IPS-18c (cell line): Measurements from ENCODE around the gene TMEM63A.

Source experiments
- H3K4me3 ChIP-seq: 2 replicates; pipeline ENCODE4 v1.7.0; 2013; ENCODE audit warnings: low read depth, mild to moderate bottlenecking, low read length, moderate library complexity; ENCODE audit not compliant: insufficient read depth
- H3K9me3 ChIP-seq: one replicate; pipeline ENCODE4 v1.6.1; 2013; ENCODE audit warnings: mild to moderate bottlenecking, low read length, moderate library complexity; ENCODE audit not compliant: control insufficient read depth, insufficient read depth

Gene TMEM63A

DNA sequence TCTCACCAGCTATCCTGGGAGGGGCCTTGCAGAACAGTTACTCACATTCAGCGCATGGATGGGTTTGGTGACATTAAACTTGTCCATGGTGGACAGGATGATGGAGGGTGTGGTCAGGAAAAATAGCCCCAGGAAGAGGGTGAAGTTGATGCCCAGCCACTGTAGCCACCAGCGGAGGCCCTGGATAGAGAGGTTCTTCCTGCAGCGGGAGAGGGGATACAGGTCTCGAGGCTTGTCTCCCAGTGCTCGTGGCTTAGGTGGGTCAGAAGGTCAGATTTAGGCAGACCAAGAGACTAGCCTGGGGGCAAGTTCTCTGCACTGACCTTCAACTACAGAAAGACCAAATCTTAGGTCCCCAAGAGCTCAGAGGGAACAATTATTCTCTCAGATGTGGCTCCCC lies 23.0 kb downstream of the TMEM63A start:
- Histone ChIP-seq H3K9me3 (peaks cover 2% of the 10 kb centered on the region), H3K4me3 (no peak overlapping the region)

DNA sequence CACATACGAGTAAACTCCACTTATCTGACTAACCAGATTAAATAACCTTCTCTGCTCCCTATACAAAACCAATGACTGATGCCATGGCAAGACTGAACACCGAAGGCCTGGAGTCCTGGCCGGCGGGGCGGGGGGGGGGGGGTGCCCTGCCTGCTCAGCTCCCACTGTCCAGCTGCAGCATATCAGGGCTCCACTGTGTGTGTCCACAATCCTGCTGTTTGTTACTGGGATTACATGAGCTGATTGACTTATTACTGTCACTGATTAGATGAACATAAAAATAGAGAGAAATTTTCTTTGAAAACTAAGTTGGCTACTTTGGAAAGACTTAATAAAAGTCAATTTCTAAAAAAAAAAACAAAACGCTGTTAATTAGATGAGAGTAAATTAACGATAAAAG lies 24.9 kb downstream of the TMEM63A start:
- no peak overlapping the region for H3K4me3 ChIP-seq
- H3K9me3 ChIP-seq: peaks cover 2% of the 10 kb centered on the region

DNA sequence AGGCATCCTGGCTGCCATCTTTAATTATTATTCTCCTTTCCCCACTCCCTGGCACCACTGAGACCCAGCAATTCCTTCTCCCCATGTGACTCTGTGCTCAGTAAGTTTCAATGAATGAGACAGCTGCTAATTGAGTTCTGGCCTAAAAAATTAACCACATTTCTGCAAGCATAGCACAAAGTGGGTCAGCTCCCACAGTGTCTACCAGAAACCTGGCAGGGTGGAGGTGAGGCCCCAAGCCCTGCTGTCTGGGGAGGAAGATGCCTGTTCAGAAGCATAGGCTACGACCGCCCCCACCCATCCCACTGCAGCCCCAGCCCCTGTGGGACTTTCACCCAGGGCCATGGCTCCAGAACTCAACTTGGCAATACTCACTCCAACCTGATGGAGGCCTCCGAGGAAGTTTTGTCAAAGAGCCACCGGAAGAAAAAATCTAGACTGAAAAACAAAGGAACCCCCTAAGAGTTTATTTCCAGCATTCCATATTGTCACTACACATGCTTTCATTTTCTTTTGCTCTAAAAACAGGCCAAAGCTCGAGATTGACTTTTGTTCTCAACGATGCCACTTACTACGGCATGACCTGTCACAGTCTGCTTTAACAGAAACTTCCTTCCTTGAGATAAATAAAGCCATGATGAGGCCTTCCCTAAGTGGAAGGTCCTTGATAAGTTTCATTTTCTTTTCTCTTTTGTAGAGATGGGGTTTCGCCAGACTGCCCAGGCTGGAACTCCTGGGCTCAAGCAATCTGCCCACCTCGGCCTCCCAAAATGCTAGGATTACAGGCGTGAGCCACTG lies 26.5 kb downstream of the TMEM63A start:
- peaks cover 5% of the 10 kb centered on the region for H3K9me3 ChIP-seq
- no peak overlapping the region for H3K4me3 ChIP-seq

DNA sequence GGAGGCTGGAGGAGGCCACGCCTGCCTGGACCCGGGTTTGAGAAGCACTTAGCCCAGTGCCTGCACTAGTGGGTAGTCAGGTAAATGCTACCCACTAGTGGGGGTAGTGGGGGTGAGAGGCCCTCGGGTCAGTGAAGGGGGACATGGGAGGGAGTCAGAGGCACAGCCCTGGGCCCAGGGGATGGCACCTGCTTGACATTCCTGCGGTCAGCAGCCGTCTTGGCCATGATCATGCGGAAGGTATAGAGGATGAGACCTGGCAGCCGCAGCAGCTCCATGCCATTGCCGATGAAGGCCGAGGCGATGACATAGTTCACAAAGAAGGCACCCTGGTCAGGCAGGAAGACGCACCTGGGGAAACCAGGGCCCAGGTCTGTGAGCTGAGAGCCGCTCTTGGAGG lies 28.7 kb downstream of the TMEM63A start:
- Histone ChIP-seq H3K9me3 (peaks cover 7% of the 10 kb centered on the region), H3K4me3 (no peak overlapping the region)

DNA sequence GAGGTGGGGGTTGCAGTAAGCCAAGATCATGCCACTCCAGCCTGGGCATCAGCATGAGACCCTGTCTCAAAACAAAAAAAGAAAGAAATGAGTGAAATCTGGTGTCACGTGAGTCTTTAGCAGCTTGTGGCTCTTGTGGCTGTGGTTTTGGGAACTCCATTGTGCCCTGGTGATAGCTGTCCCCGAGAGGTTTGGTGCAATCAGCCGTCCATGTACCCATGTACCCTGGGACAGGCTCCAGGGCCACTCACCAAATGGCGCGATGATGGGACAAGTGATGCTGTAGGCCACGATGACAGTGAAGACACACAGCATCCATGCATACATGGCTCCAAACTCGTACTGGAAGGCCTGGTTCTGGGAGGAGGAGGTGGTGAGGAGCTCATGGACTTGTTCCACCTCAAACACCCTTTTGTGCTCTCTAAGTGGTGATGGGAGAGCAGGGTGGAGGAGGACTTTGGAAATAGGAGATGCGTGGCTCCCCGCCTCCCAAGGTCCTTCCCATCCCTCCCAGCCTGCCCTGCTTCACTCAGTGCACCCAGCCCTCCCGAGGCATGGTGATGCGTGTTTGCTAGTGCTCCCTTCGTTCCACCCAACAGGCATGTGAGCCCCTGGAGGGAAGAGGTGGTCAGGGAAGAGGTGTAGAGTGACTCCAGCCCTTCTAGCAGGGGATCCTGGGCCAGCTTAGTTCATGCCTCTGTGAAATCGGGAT lies 29.6 kb downstream of the TMEM63A start:
- Histone ChIP-seq H3K9me3 (peaks cover 7% of the 10 kb centered on the region), H3K4me3 (no peak overlapping the region)

DNA sequence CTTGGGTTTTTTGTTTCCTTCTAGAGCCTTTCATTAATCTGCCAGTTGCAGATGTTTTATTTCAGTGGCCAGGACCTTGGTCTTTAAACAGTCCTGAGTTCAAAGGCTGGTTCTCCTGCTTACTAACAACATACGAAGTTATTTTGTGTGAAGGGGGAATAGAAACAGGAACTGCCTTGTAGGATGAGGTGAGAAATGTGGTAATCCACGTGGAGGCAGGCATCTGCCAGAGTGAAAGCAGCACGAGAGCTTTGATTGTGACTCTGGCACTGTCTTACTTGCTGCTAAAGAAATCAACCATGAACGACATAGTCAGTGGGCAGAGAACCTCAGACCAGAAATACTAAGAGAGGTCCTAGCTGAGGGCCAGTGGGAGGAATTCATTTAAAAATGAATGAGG lies 30.4 kb downstream of the TMEM63A start:
- no peak overlapping the region for H3K4me3 ChIP-seq

DNA sequence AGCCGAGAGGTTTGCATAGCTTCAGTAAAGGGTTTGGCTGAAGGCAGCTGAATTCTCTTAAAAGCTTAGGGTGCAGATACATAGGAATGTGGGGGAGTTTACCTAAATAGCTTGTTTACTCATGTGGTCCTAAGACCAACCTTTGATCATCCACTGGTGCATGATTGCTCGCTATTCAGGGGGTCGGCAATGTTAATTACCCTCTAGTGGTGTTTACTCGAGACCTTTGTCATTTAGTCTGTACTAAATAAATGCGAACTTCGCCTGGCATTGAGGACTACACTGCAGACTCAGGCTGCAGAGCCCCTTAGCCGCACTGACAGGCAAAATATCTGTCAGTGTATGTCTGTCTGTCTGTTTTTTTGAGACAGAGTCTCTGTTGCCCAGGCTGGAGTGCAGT lies 31.8 kb downstream of the TMEM63A start:
- no peak overlapping the region for H3K4me3 ChIP-seq
- peaks cover 5% of the 10 kb centered on the region for H3K9me3 ChIP-seq

More for the DNA sequence above, 30.4 kb downstream of the TMEM63A start:
- peaks cover 7% of the 10 kb centered on the region for H3K9me3 ChIP-seq

DNA sequence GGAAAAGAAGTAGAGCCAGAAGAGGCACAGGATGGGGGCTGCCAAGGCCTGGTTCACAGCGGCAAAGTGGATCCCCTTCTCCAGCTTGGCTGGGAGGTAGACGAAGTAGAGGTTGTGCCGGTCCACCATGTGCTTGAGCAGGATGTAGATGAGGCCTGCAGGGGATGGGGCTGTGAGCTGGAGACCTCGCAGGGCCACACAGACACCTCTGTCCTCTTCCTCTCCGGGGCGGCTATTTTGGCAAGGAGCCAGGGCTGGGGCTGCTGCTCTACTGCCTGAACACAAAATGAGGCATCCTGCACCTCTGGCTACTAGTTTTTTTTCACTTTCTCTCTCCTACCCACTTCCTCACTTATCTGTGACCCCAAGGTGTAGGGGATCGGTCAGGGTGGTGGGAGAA lies 32.3 kb downstream of the TMEM63A start:
- H3K4me3 ChIP-seq: no peak overlapping the region

DNA sequence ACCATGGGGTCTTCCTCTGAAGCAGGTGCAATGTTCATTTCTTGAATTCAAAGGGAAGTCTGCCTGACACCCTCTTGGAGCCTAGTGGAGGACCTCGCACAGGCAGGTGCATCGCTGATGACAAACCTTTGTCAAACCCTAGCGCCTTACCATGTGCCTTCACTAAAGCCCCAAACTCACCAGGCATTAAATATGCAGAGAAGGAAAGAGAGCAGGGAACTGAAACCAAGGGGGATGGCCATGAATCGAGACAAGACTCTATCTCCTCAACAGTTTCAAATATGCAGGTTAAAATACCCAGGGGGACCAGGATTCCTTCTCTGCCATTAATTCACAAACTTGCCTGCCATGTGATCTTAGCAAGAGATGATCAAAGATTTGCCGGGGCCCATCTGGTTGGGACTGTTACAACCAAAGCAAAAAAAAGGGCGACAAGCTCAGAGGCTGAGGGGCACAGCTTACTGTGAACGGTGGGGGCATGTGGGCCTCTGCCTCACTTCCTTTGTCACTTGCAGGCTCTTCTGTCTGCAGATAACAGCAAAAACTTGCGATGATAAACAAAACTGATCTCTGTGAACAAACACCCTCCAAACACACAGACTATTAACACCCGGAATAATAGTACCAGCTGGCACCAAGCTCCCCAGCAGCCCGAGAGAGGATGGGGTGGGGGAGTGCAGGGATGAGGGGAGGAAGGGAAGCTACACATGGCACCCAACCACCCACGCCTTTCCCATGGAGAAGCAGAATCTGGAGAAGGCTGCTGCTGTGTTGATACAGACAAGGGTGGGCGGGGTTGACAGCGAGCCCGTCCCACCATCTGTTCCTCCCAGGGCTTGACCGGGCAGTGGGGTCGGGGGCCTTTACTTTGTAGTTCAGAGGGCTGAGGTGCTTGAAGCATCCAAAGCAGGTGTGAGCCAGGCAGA lies 33.9 kb downstream of the TMEM63A start:
- Histone ChIP-seq H3K4me3 (no peak overlapping the region), H3K9me3 (peaks cover 5% of the 10 kb centered on the region)

More for the DNA sequence above, 32.3 kb downstream of the TMEM63A start:
- peaks cover 5% of the 10 kb centered on the region for H3K9me3 ChIP-seq

DNA sequence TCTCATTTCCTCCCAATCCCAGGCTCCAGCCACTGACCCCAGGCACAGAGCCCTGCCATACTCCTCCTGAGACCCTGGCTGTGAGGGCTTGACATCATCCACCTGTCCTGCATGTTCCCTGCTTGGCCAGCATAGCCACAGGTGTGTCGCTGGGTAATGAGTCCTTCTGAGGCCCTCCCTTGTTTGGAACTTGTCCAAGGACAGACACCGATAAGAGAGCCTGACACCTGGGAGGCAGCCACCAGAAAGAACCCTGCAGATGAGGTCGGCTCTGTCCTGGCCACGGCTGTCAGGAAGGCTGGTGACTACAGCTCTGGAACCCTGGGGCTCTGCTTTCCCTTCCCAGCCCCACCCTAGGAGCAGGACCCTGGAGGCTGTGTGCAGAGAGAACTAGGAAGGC lies 34.6 kb downstream of the TMEM63A start:
- H3K4me3 ChIP-seq: no peak overlapping the region

DNA sequence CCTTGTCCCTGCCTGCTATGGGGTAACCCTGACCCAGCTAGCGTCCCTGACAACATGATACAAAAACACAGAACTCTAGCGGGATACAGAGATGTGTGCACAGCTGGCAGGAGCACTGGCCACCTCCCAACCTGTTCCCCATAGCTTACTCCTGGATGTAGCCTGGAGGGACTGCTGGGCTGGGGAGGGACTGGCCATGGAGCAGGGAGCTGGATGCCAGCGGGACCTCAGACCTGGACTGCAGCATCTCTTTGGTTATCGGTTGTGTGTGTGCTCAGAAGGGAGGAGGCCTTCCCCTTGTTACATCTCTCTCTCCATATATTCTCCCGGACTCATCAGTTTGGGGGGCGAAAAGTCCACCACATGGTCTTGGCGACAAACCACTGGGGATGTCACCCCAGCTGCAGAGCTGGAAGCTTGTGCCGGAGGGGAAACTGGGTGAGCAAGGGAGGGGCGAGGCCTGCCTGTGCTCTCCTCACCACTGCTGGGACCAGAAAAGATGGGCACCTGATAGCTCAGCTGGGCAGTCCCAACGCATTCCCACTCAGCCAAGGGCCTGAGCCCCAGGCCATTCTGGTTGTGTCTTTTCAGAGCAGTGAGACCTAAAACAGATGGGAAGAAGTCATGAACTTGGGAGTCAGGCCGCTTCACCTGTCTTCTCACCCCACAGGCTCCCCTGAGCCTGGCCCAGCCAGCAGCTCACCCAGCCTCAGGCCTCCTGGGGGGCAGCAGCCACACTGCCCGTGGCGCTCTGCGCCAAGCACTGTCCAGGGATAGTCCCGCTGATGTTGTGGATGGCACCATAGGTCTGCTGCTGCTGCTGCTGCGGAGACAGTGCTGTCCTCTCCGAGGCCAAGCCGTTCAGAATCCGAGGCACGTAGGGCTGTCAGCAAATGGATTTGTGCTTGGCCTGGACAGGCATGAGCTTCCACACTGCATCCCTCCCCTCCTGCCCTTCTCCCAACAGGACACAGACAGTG lies 35.6 kb downstream of the TMEM63A start:
- Histone ChIP-seq H3K9me3 (peaks cover 5% of the 10 kb centered on the region), H3K4me3 (no peak overlapping the region)

More for the DNA sequence above, 34.6 kb downstream of the TMEM63A start:
- peaks cover 5% of the 10 kb centered on the region for H3K9me3 ChIP-seq

DNA sequence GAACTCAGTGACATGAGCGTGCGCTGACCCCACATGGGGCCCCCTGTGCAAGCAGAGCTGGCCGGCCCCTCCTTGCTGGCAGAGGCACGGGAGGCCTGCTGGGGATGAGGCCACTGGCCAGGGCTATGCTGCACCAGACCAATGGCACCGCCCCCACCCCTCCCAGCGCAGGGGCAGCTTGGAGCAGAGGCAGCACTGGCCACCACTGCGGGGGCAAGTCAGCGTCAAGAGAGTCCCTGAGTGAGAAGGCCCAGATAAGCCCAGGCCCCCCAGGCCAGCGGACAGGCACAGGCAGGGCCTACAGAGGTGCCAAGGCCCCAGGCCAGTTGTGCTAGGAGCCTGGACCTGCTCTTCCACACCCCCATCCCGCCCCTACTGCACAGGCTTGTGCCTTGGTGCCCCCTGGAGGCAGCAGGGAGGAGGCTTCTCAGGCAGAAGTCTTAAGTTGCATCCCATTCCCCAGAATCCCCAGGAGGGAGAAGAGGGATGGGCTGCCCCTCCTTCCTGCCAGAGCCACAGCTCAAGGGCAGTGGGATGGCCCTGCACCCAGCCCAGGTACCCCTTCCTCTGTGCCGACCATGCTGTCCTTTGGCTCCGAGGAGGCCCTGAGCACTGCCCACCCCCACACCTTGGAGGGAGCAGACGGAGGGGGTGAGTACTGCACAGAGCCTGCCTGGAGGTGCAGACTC lies 36.5 kb downstream of the TMEM63A start:
- peaks cover 2% of the 10 kb centered on the region for H3K9me3 ChIP-seq

DNA sequence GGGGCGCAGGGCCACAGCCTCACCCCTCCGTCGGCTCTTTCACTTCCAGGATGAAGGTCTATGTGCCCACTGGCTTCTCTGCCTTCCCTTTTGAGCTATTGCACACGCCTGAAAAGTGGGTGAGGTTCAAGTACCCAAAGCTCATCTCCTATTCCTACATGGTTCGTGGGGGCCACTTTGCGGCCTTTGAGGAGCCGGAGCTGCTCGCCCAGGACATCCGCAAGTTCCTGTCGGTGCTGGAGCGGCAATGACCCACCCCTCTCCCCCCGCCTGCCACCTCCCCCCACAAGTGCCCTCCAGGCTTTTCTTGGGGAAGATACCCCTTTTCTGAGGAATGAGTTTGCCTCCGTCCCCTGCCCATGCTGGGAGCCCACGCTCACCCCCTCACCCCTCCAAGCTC lies 37.1 kb downstream of the TMEM63A start:
- Histone ChIP-seq H3K9me3 (no peaks in the 10 kb centered on the region), H3K4me3 (no peak overlapping the region)

More for the DNA sequence above, 36.5 kb downstream of the TMEM63A start:
- H3K4me3 ChIP-seq: no peak overlapping the region

DNA sequence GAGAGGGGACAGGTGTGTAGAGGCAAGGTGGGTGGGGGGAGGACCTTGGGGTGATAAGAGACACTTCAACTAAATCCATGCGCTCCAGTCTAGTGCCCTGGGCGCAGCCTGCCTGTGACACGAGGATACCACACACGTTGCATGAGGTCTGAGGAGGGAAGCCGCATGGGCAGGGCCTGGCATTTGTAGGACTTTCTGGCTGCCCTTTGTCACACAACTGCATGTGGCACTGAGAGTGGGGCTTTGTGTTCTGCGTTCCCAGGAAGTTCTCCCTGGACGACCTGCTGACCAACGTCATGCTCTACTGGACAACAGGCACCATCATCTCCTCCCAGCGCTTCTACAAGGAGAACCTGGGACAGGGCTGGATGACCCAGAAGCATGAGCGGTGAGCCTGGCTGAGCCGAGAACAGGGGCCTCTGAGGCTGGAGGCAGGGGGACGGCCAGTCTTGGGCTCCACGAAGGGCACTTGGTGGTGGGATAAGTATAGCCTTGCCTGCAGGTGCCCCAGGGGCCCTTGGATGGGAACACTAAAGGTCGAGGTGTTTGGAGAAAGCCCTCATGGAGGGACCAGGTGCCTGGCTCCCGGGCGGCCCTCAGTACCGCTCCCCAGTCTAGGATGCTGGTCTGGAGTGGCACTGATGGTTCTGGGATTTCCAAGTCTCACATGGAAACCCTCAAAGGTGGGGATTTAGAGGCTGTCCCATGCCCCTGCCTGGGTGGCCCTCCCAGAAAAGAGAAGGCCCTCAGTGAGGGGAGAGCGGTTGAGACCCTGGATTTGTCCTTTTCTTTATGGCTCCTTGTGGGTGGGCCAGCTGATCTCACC lies 37.7 kb downstream of the TMEM63A start:
- H3K4me3 ChIP-seq: no peak overlapping the region
- H3K9me3 ChIP-seq: no peaks in the 10 kb centered on the region

DNA sequence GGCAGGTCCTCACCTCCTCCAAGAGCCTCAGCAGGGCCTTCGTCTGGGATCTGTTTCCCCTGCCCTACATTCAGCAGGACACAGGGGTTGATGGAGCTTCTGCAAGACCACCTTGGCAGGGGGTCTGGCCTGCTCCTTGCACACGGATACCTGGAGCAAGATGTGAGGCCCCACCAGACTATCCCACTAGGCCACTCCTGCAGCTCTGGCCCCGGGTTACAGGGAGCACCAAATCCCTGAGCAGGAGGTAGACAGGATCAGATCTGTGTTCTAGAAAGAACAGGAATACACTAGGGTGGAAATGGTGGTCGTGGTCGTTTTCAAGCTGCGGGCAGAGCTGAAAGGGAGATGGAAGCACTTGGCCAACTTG lies 38.8 kb downstream of the TMEM63A start:
- no peaks in the 10 kb centered on the region for H3K9me3 ChIP-seq
- no peak overlapping the region for H3K4me3 ChIP-seq
